Heart left ventricle (tissue), 13 donors: ENCODE measurements around the gene PTPN11.

Experiments
- CTCF ChIP-seq, 12 donors: fragments of 200-600 bp; sonication (generic) in 4 of 12; IDR thresholded peaks; one replicate each; pipeline versions ENCODE4 v1.5.0 to v1.8.0; 2018 to 2022; ENCODE audit warnings: antibody characterized with exemption in 12 of 12, mild to moderate bottlenecking in 5 of 12
- POLR2A ChIP-seq, 2 donors: fragments of 450-650 bp; IDR thresholded peaks; one replicate each; pipeline ENCODE4 v1.6.1; 2017; ENCODE audit warnings: antibody characterized with exemption in 2 of 2, mild to moderate bottlenecking in 2 of 2, moderate library complexity in 2 of 2
- donor health status: ischemic (EF 13 %, LVEDD 7.1; RV severe dilation, severe dysfunction).
- donor health status: DM: no; HTN: yes; CAD: no.
- donor health status: DM: no; HTN: no; CAD: no.
- donor health status: ischemic (EF 25% LVEDD 6.9; RV normal size, moderate dysfunction).
- donor health status: ischemic (EF 25% LVEDD 5.7; RV mildly dilated, moderate dysfunction).
- donor health status: ischemic (EF 35%, LVEDD 5.7; RV mildly dilated, moderate dysfunction).
- donor health status: nonischemic (EF 11% LVEDD 7.7; RV severe dilation, severe dysfunction).
- donor health status: DM: yes; HTN: yes; CAD: no.
- donor health status: PGD.
- donor health status: ischemic (EF 29% LVEDD 5.4; RV normal size, mild dysfunction).
- donor health status: nonischemic (EF 23%, LVEDD 6.1; RV moderate dilation, normal function).

- TF ChIP-seq CTCF (IDR thresholded peaks at IDR 0.05) (no peak), POLR2A (IDR thresholded peaks at IDR 0.05) (no peak)
These were observed 16.7 kb upstream of the PTPN11 start for GRCh38 chr12:112401903-112402498.
